ENCODE measurements around the gene SDF4. TPM values are rescaled to one million over a fixed set of nuclear protein-coding genes. Genes with fewer than 3 reads are reported as not detected.

Gene SDF4
- total and polyA plus RNA-seq, 7 donors = 33.0 to 181 (median 79.6) TPM

DNA sequence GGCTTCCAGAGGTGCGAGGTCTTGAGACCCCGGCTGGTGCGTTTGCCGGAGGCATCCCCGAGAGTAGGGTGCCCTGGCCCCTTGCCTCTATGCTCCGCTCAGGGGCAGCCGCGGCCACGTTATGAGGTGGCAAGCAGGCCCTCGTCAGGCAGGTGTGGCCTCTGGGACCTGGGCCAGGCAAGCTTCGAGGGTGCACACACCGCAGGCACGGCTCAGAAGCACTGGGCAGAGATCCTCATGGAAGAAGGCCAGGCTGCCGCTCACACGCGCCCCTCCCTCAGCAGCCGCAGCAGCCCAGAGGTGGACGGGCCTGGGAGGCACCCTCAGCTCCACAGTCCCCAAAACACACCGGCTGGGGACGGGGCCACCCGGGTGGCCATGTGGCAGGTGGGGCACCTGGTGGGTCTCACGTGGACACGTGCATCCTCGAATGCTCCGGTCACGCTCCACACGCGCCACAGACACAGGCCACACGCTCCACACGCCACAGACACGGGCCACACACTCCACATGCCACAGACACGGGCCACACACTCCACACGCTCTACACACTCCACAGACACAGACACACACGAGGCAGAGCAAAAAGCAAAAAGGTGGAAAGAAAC lies 6.5 kb downstream of the SDF4 start:
- intact Hi-C loops (cut with DNase I) = no loop called here
- Histone ChIP-seq H3K4me3 (no peak overlapping the region), H3K36me3 (peaks cover 44 to 88% (median 61%) of the 10 kb centered on the region in 4 donors), H3K27me3 (no peaks in the 10 kb centered on the region), H3K4me1 (peaks cover 0 to 26% (median 14%) of the 10 kb centered on the region in 4 donors), H3K27ac (no peak overlapping the region), H3K9me3 (no peaks in the 10 kb centered on the region)
- no peak for DNase-seq
- TF ChIP-seq POLR2AphosphoS5 (IDR thresholded peaks at IDR 0.05) = no peak
- no peak for TF ChIP-seq EP300 (IDR thresholded peaks at IDR 0.05)
- TF ChIP-seq, protein P1, sequence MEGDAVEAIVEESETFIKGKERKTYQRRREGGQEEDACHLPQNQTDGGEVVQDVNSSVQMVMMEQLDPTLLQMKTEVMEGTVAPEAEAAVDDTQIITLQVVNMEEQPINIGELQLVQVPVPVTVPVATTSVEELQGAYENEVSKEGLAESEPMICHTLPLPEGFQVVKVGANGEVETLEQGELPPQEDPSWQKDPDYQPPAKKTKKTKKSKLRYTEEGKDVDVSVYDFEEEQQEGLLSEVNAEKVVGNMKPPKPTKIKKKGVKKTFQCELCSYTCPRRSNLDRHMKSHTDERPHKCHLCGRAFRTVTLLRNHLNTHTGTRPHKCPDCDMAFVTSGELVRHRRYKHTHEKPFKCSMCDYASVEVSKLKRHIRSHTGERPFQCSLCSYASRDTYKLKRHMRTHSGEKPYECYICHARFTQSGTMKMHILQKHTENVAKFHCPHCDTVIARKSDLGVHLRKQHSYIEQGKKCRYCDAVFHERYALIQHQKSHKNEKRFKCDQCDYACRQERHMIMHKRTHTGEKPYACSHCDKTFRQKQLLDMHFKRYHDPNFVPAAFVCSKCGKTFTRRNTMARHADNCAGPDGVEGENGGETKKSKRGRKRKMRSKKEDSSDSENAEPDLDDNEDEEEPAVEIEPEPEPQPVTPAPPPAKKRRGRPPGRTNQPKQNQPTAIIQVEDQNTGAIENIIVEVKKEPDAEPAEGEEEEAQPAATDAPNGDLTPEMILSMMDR (IDR thresholded peaks at IDR 0.05) = no peak
- no peak for TF ChIP-seq POLR2A (IDR thresholded peaks at IDR 0.05)
- WGBS, 2 donors = 63 to 90% methylated on average over 34 of the region's 34 CpGs

DNA sequence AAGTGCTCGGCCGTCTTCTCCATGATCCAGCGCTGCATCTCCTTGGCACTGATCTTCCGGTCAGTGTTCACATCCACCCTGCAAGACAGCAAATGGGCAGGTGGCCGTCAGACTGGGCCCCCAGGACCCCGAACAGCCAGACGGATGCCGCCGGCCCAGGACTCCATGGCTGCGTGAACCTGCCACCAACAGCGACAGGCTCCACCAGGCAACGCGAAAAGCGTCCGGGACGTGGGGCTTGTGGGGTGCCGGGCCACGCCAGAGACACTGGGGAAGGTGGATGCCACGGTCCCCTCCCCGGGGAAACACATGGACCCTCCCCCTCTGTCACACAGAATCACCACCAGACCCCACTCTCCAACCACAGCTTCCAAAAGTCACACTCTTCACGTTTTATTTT lies 7.9 kb downstream of the SDF4 start:
- TF ChIP-seq, protein P1 (IDR thresholded peaks at IDR 0.05) = no peak
- TF ChIP-seq POLR2AphosphoS5 (IDR thresholded peaks at IDR 0.05) (no peak), POLR2A (IDR thresholded peaks at IDR 0.05) (no peak), EP300 (IDR thresholded peaks at IDR 0.05) (no peak)
- peaks cover 48 to 98% (median 63%) of the 10 kb centered on the region in 4 donors for H3K36me3 ChIP-seq

DNA sequence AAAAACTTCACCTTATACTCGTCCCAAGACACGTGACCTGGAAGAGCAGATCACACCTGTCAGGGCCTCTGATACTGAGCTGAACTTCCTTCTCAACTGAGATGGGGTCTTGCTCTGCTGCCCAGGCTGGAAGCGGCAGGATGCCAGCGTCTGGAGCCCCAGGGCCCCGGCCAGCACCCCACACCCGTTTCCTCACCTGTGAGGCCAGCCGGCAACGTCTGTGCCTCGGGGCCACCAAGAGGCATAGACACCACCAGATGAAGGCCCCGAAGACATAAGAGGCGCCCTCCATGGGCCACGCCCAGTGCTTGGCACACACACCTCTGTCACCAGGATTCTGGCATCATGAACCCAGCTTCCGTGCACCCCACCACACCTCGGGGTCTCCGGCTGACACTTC lies 8.5 kb downstream of the SDF4 start:
- no peak for DNase-seq
- H3K27ac ChIP-seq = no peak overlapping the region
- H3K4me1 ChIP-seq = peaks cover 0 to 6% (median 0%) of the 10 kb centered on the region in 4 donors
- H3K4me3 ChIP-seq = no peak overlapping the region
- intact Hi-C loops (cut with DNase I) = no loop called here
- TF ChIP-seq POLR2A (IDR thresholded peaks at IDR 0.05) = no peak
- TF ChIP-seq EP300 (IDR thresholded peaks at IDR 0.05) = no peak
- TF ChIP-seq, protein P1 (IDR thresholded peaks at IDR 0.05) = no peak
- TF ChIP-seq POLR2AphosphoS5 (IDR thresholded peaks at IDR 0.05) = no peak
- WGBS, 2 donors = 96% methylated on average over 15 of the region's 15 CpGs
- H3K27me3 ChIP-seq = no peaks in the 10 kb centered on the region
- peaks cover 48 to 98% (median 63%) of the 10 kb centered on the region in 4 donors for H3K36me3 ChIP-seq
- H3K9me3 ChIP-seq = no peaks in the 10 kb centered on the region

More for the DNA sequence above, 7.9 kb downstream of the SDF4 start:
- Histone ChIP-seq H3K27me3 (no peaks in the 10 kb centered on the region), H3K9me3 (no peaks in the 10 kb centered on the region), H3K4me3 (no peak overlapping the region), H3K27ac (no peak overlapping the region), H3K4me1 (peaks cover 0 to 12% (median 0%) of the 10 kb centered on the region in 4 donors)
- 93 to 94% methylated on average over 21 of the region's 21 CpGs for WGBS, 2 donors
- intact Hi-C loops (cut with DNase I) = no loop called here
- no peak for DNase-seq

DNA sequence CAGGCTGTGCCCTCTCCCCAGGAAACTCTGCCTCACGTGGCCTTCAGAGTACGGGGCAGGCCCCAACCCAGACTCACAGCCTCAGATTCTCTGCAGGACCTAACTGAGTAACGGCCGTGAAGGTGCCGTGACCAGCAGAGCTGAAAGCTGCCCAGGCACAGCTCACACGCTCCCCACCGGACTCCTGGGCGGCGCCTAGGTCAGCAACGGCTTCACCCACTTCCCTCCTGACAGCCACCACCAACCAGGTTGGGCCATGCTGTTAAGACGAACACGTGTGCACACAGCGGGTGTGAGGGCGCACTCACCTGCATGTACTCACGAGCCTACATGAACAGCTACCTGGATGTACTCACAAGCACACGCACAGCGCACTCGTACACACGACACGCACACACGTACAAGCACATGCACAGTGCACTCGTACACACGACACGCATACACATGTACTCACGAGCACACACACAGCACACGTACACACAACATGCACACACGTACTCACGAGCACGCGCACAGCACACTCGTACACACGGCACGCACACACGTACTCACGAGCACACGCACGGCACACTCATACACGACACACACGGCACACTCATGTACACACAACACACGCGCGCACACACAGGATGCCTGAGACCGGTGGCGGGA lies 9.1 kb downstream of the SDF4 start:
- Histone ChIP-seq H3K27me3 (no peaks in the 10 kb centered on the region), H3K9me3 (no peaks in the 10 kb centered on the region), H3K36me3 (peaks cover 48 to 98% (median 63%) of the 10 kb centered on the region in 4 donors), H3K27ac (no peak overlapping the region), H3K4me3 (no peak overlapping the region), H3K4me1 (no peaks in the 10 kb centered on the region)
- TF ChIP-seq, protein P1 (IDR thresholded peaks at IDR 0.05) = no peak
- no peak for TF ChIP-seq EP300 (IDR thresholded peaks at IDR 0.05)
- TF ChIP-seq POLR2AphosphoS5 (IDR thresholded peaks at IDR 0.05) = no peak
- TF ChIP-seq POLR2A (IDR thresholded peaks at IDR 0.05) = no peak
- intact Hi-C loops (cut with DNase I) = no loop called here
- no peak for DNase-seq
- WGBS, 2 donors = 89 to 92% methylated on average over 44 of the region's 44 CpGs

Measured in sigmoid colon (tissue), 7 donors.